Left lung (tissue), 10 donors: ENCODE results near the gene KRTAP4-11. TPM values are rescaled to one million over a fixed set of nuclear protein-coding genes. Genes with fewer than 3 reads are reported as not detected.
"Not testable (repeated sequence)": the region's sequence is repeated elsewhere in the genome, so short reads cannot be mapped to it uniquely, and the experiment has no call there.

Source experiments
- ATAC-seq: fragments of 200-7000 bp; cut with Tn5 transposase; one replicate; pipeline ENCODE4 v1.9.1; 2020; ENCODE audit warnings: moderate library complexity
- DNase-seq, 4 donors: peaks; one replicate each; pipeline ENCODE4 v3.0.0-alpha.2; 2013 to 2020
- H3K27ac ChIP-seq, 2 donors: fragments of 200-600 bp; sonication (generic) in 1 of 2; one replicate each; pipeline versions ENCODE4 v1.5.0 to v1.8.0; 2020 to 2021
- H3K27me3 ChIP-seq, 2 donors: fragments of 200-600 bp; sonication (generic) in 1 of 2; one replicate each; pipeline versions ENCODE4 v1.5.0 to v1.8.0; 2020 to 2021
- H3K36me3 ChIP-seq, 2 donors: fragments of 200-600 bp; sonication (generic) in 1 of 2; one replicate each; pipeline versions ENCODE4 v1.5.0 to v1.8.0; 2020 to 2021
- H3K4me1 ChIP-seq, 2 donors: fragments of 200-600 bp; one replicate each; pipeline ENCODE4 v1.8.0; 2021
- H3K4me3 ChIP-seq, 2 donors: fragments of 200-600 bp; sonication (generic) in 1 of 2; one replicate each; pipeline versions ENCODE4 v1.5.0 to v1.8.0; 2020 to 2021; ENCODE audit warnings: mild to moderate bottlenecking in 1 of 2
- H3K9me3 ChIP-seq, 2 donors: fragments of 200-600 bp; sonication (generic) in 1 of 2; one replicate each; pipeline versions ENCODE4 v1.5.0 to v1.8.0; 2020 to 2021
- CTCF ChIP-seq, 2 donors: fragments of 200-600 bp; sonication (generic) in 1 of 2; IDR thresholded peaks; one replicate each; pipeline versions ENCODE4 v1.5.0 to v1.8.0; 2021; ENCODE audit warnings: antibody characterized with exemption in 2 of 2
- intact Hi-C, 2 donors: fragments of 100-400 bp; cut with DNase I; formaldehyde crosslinking; loops; one replicate each; pipeline versions ENCODE4 v1.11.2 to v1.14.2; 2022
- polyA plus RNA-seq, 6 donors: library from polyadenylated mRNA; unstranded; fragments of 120-200 nt; gene quantifications; one replicate each; pipeline ENCODE4 v1.2.1, GENCODE V29; 2013; ENCODE audit not compliant: insufficient read length in 6 of 6
- total RNA-seq, 2 donors: library from RNA; stranded (reverse); fragmentation: NEBNext Ultra II Directional; extraction: Animal tissue kit (Norgen Biotek cat#: 25700); gene quantifications; one replicate each; pipeline ENCODE4 v1.2.1, GENCODE V29; 2021
- donor health status: DM: no; HTN: yes; CAD: no.
- donor health status: DM: no; HTN: no; CAD: no.

KRTAP4-11 gene
- total and polyA plus RNA-seq, 8 donors = 0.23 TPM; not detected in 7

- intact Hi-C loops = no loop called here
- DNase-seq (no peak), ATAC-seq (no peak)
- H3K27me3 ChIP-seq = no peaks in the 10 kb centered on the region
- no peak for TF ChIP-seq CTCF (IDR thresholded peaks at IDR 0.05)
- H3K27ac ChIP-seq = no peak overlapping the region
- no peaks in the 10 kb centered on the region for H3K36me3 ChIP-seq
- H3K9me3 ChIP-seq = no peaks in the 10 kb centered on the region
- H3K4me1 ChIP-seq = no peaks in the 10 kb centered on the region
- H3K4me3 ChIP-seq = no peak overlapping the region
Observed at GRCh38 chr17:41107941-41108450, 10.2 kb downstream of the KRTAP4-11 start.

GRCh38 chr17:41105347-41105746 lies 12.8 kb downstream of the KRTAP4-11 start, which contains the start of gene KRTAP4-9:
Gene KRTAP4-9 (plus strand): TSS chr17:41105389. CDS start chr17:41105389, 0 bp downstream.
- H3K36me3 ChIP-seq, intact Hi-C loops, ATAC-seq: not testable (repeated sequence)

GRCh38 chr17:41104386-41105038 lies 13.7 kb downstream of the KRTAP4-11 start:
- H3K27me3 ChIP-seq, H3K9me3 ChIP-seq, H3K27ac ChIP-seq, intact Hi-C loops, H3K4me3 ChIP-seq, H3K36me3 ChIP-seq, H3K4me1 ChIP-seq, DNase-seq: not testable (repeated sequence)
- peak; percentile 71 for ATAC-seq

More at GRCh38 chr17:41105347-41105746, 12.8 kb downstream of the KRTAP4-11 start, which contains the start of gene KRTAP4-9:
- not testable (repeated sequence) for H3K27ac ChIP-seq, H3K4me1 ChIP-seq, H3K27me3 ChIP-seq, H3K4me3 ChIP-seq, H3K9me3 ChIP-seq, DNase-seq

- Histone ChIP-seq H3K9me3 (no peaks in the 10 kb centered on the region), H3K27me3 (no peaks in the 10 kb centered on the region), H3K36me3 (no peaks in the 10 kb centered on the region), H3K4me1 (no peaks in the 10 kb centered on the region), H3K27ac (no peak overlapping the region), H3K4me3 (no peak overlapping the region)
- no peak for TF ChIP-seq CTCF (IDR thresholded peaks at IDR 0.05)
- intact Hi-C loops = no loop called here
- no peak for DNase-seq
- no peak for ATAC-seq
Observed at GRCh38 chr17:41103896-41104295, 14.3 kb downstream of the KRTAP4-11 start.

- intact Hi-C loops = no loop called here
- H3K27ac ChIP-seq = no peak within 1 kb of the TSS
- DNase-seq (no peak), ATAC-seq (no peak)
- H3K9me3 ChIP-seq = no peaks in the 10 kb centered on the region
- no peak within 1 kb of the TSS for H3K4me3 ChIP-seq
- H3K4me1 ChIP-seq = no peaks in the 10 kb centered on the region
- H3K36me3 ChIP-seq = no peaks in the 10 kb centered on the region
- peaks cover 0 to 9% of the 10 kb centered on the region in 2 donors for H3K27me3 ChIP-seq
- no peak for TF ChIP-seq CTCF (IDR thresholded peaks at IDR 0.05)
Observed at GRCh38 chr17:41101586-41102259, 16.4 kb downstream of the KRTAP4-11 start, which contains the start of gene KRTAP4-16. Gene KRTAP4-16 (minus strand): TSS chr17:41102209. CDS start chr17:41102209, 0 bp downstream.

- DNase-seq, H3K36me3 ChIP-seq, H3K27ac ChIP-seq, H3K9me3 ChIP-seq, intact Hi-C loops, H3K27me3 ChIP-seq, H3K4me1 ChIP-seq, H3K4me3 ChIP-seq, ATAC-seq: not testable (repeated sequence)
Observed at GRCh38 chr17:41099682-41100480, 18.3 kb downstream of the KRTAP4-11 start.
